A549 (cell line): Measurements from ENCODE around the gene SP110.

Source experiments
- CTCF ChIP-seq: fragments of >200 bp; sonication (Bioruptor Twin); formaldehyde crosslinking; IDR thresholded peaks from 3 replicates; pipeline ENCODE4 v1.5.1; 2016
- EP300 ChIP-seq, 2 experiments: fragments of >200 bp; sonication (Bioruptor Twin); formaldehyde crosslinking; IDR thresholded peaks; 2 replicates in 1 of 2; 3 replicates in 1 of 2; pipeline ENCODE4 v1.6.1; 2016 to 2017
- MAX ChIP-seq: IDR thresholded peaks from 2 replicates; pipeline ENCODE4 v1.6.1; 2012
- MYC ChIP-seq: IDR thresholded peaks from 2 replicates; pipeline ENCODE4 v1.6.1; 2012; ENCODE audit warnings: mild to moderate bottlenecking, inconsistent platforms, low read length, improper control_type of control experiment, borderline replicate concordance
- POLR2A ChIP-seq: IDR thresholded peaks from 2 replicates; pipeline ENCODE4 v1.6.1; 2012; ENCODE audit warnings: mild to moderate bottlenecking, low read length
- RFX5 ChIP-seq: fragments of 450-650 bp; IDR thresholded peaks from 2 replicates; pipeline ENCODE4 v1.7.1; 2014; ENCODE audit warnings: antibody characterized with exemption, mild to moderate bottlenecking, moderate library complexity
- SMC3 ChIP-seq: fragments of >200 bp; sonication (Bioruptor Twin); formaldehyde crosslinking; IDR thresholded peaks from 3 replicates; pipeline ENCODE4 v1.6.1; 2018; ENCODE audit warnings: inconsistent platforms
- SREBF2 ChIP-seq: fragments of 450-650 bp; IDR thresholded peaks from 2 replicates; pipeline ENCODE4 v1.6.1; 2014; ENCODE audit warnings: mild to moderate bottlenecking, moderate library complexity
- ZFP36 ChIP-seq: fragments of 450-650 bp; IDR thresholded peaks from 2 replicates; pipeline ENCODE4 v1.6.1; 2014; ENCODE audit warnings: borderline replicate concordance; ENCODE audit not compliant: partially characterized antibody

GRCh38 chr2:230246206-230246605 lies 26.4 kb upstream of the SP110 start:
- TF ChIP-seq CTCF (no peak), POLR2A (no peak), MYC (no peak), SREBF2 (no peak), ZFP36 (no peak), EP300 (IDR thresholded peaks at IDR 0.05) (no peak), SMC3 (no peak), MAX (no peak), RFX5 (no peak)
